ENCODE measurements around the gene SIL1.

The SIL1 gene

DNA sequence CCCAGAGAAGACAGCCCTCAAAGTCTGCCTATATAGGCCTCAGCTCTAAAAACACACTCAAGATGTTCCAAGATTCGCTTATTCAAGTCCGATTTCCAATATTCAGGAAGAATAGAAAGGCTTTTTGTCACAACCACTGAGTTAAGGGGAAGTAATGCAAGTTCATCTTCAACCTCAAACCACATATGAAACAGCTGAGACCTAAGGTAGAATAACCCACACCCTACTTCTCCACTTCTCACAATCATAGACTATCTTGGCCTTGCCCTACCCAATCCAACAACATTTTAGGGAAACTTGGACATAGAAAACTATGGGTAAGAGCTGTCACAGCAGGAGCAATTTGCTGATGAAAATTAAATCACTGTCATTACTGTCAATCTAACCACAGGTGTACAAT lies 171.0 kb downstream of the SIL1 start:
- no peak overlapping the region for H3K4me3 ChIP-seq (ENCODE audit: low read depth, low read length)
- DNase-seq (ENCODE audit: low read depth): no peak
- TF ChIP-seq, protein P1, sequence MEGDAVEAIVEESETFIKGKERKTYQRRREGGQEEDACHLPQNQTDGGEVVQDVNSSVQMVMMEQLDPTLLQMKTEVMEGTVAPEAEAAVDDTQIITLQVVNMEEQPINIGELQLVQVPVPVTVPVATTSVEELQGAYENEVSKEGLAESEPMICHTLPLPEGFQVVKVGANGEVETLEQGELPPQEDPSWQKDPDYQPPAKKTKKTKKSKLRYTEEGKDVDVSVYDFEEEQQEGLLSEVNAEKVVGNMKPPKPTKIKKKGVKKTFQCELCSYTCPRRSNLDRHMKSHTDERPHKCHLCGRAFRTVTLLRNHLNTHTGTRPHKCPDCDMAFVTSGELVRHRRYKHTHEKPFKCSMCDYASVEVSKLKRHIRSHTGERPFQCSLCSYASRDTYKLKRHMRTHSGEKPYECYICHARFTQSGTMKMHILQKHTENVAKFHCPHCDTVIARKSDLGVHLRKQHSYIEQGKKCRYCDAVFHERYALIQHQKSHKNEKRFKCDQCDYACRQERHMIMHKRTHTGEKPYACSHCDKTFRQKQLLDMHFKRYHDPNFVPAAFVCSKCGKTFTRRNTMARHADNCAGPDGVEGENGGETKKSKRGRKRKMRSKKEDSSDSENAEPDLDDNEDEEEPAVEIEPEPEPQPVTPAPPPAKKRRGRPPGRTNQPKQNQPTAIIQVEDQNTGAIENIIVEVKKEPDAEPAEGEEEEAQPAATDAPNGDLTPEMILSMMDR (IDR thresholded peaks at IDR 0.05; ENCODE audit: control insufficient read depth, extremely low read depth, insufficient read depth): no peak

DNA sequence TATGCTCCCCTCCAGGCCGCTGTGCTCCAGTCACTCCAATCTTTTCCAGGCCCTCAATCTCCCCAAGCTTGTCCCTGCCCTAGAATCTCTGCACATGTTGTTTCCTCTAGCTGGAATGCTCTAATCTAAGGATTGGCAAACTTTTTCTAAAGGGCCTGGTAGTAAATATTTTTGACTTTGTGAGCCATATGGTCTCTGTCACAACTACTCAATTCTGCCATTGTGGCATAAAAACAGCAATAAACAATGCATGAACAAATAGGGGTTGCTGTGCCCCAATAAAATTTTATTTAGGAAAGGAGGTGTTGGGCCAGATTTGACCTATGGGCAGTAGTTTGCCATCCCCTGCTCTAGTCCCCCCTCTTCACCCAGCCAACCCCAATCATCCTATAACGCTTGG lies 172.5 kb downstream of the SIL1 start:
- TF ChIP-seq, protein P1 (IDR thresholded peaks at IDR 0.05; ENCODE audit: control insufficient read depth, extremely low read depth, insufficient read depth): no peak

DNA sequence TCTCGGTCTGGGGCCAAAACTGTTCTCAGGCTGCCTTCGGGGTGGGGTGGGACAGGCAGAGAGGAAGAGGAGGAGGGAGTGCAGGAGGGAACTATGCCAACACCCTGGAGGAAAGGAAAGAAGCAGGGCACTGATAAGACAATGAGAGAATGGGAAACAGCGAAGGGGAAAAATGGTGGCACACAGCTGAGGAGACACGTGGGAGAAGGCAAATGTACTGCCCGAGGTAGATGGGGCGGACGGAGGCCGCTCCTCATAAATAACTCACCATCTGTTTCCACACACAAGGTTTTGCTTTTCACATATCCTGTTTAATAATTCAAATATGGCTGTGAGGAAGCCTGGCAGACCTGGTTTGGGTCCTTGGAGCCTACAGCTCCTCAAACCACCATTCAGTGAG lies 174.9 kb downstream of the SIL1 start:
- DNase-seq (ENCODE audit: low read depth): no peak
- no peak overlapping the region for H3K4me3 ChIP-seq (ENCODE audit: low read depth, low read length)
- TF ChIP-seq, protein P1 (IDR thresholded peaks at IDR 0.05; ENCODE audit: control insufficient read depth, extremely low read depth, insufficient read depth): no peak

More for the DNA sequence above, 172.5 kb downstream of the SIL1 start:
- no peak for DNase-seq (ENCODE audit: low read depth)
- no peak overlapping the region for H3K4me3 ChIP-seq (ENCODE audit: low read depth, low read length)

DNA sequence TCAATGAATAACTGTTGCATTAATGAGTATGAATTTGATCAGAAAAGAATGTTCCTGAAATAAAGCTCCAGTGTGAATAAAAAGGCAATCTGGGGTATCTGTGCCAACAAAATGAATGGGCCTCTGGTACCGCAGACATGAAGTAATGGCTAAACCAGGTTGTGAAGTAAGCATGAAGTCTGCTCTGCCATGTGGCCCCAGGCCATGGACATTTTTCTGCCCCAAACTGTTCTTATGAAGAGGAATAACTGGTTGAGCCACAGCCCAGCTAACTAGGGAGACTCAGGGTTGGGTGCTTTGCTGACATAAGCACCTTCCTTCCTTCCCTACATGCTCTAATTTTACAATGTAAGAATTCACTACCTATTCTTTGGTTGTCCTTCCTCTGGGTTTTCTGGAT lies 175.6 kb downstream of the SIL1 start:
- TF ChIP-seq, protein P1 (IDR thresholded peaks at IDR 0.05; ENCODE audit: control insufficient read depth, extremely low read depth, insufficient read depth): no peak
- DNase-seq (ENCODE audit: low read depth): peak; percentile 58
- H3K4me3 ChIP-seq (ENCODE audit: low read depth, low read length): no peak overlapping the region

DNA sequence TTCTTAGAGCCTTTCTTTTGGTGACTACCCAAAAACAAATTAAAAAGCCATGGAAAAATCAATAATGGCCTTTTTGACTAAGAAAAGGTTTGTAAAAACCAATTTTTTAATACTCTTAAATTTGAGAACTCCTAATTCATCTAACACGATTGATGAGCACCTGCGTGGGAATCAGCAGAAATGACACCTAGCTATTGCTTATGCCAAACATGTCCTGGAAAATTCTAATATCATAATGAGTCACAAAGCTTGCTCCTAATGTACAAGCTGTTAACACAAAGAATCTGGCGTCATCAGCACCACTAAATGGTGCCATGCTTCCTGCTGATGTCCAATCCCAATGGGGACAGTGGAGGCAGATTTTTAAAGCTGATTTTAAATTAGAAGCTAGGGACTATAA lies 176.8 kb downstream of the SIL1 start:
- TF ChIP-seq, protein P1 (IDR thresholded peaks at IDR 0.05; ENCODE audit: control insufficient read depth, extremely low read depth, insufficient read depth): no peak
- no peak for DNase-seq (ENCODE audit: low read depth)
- no peak overlapping the region for H3K4me3 ChIP-seq (ENCODE audit: low read depth, low read length)

DNA sequence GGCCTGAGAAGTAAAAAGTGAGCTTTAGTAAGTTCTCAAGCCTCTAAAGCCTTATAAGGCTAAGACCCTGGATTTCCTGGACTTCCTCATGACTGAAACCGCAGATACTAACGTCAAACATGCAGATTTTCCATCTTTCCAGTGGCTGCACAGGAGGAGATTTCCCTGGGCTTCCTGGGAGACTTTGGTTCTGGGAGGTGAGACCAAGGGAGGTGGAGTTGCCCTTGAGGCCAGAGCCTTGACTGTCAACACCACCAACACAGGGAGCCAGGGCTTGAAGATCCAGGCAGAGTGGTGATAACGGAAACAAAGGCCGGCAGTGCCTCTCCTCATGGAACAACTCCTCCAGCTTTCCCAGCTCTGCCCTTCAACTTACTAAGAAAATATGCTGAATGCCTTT lies 178.3 kb downstream of the SIL1 start:
- H3K4me3 ChIP-seq (ENCODE audit: low read depth, low read length): no peak overlapping the region
- TF ChIP-seq, protein P1 (IDR thresholded peaks at IDR 0.05; ENCODE audit: control insufficient read depth, extremely low read depth, insufficient read depth): no peak
- no peak for DNase-seq (ENCODE audit: low read depth)

DNA sequence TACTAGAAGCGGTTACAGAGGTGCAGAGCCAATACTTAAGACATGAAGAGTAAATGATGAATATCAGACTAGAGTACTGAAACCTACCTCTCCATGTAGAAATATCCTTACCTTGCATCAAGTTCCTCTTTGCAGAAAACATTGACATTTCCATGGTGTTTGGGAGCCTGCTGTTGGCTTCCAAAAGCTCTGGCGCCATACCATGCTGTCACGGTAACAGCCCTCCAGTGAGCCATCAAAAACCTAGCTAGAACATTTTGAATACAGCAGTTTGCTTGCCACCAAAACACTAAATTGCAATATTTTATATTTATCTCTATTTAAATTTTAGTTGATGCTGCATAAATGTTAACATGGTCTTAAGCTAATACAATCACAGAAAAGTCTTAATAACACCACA lies 179.0 kb downstream of the SIL1 start:
- no peak for DNase-seq (ENCODE audit: low read depth)
- no peak overlapping the region for H3K4me3 ChIP-seq (ENCODE audit: low read depth, low read length)
- TF ChIP-seq, protein P1 (IDR thresholded peaks at IDR 0.05; ENCODE audit: control insufficient read depth, extremely low read depth, insufficient read depth): no peak

All from LNCaP clone FGC (cell line).